ENCODE results near the gene UMOD.
"Not testable (repeated sequence)": the region's sequence is repeated elsewhere in the genome, so short reads cannot be mapped to it uniquely, and the experiment has no call there.

Gene UMOD

GRCh38 chr16:20363191-20363590, 10.7 kb upstream of the UMOD start:
- DNase-seq, result no peak

GRCh38 chr16:20359997-20360396, 7.5 kb upstream of the UMOD start:
- DNase-seq, result peak in 1 of 2 experiments; percentile 11

- no peak for DNase-seq
These were observed 2.7 kb upstream of the UMOD start for GRCh38 chr16:20355114-20355782.

DNA sequence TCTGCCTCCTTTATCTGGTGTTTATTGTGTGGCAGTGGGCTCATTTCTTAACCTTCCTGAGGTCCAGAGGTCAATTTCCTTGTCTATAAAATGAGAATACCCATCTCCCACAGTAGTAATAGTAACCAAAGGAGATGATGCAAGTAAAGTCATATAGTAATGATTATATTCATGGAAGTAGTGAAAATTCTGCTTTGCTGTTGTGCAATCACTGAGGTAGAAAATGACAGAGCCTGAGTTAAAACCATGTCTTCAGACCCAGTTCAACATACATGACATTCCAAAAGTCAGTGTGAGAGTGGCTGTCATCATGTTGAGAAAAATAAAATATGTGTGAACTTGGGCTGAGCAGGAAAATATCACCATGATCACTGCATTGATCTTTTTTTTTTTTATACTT, 864 bp upstream of the UMOD start:
- no peak for DNase-seq

DNA sequence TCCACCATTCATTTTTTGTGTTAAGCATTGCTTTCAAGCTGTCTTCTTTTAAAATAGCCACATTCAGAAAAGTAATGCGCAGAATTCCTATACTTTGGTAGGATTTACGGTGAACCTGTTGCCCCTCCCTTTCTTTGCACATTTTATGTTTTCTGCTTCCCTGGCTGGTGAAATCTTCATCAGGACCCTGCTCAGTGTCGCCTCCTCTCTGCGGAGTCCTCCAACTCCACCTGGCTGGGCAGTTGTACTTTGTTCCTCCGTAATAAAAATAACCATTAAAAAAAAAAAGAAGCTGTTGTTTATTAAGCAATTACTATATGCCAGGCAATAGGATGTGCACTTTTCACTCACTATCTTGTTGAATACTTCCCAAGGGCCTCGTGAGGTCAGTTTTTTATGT, 2.9 kb downstream of the UMOD start:
- no peak for DNase-seq

DNA sequence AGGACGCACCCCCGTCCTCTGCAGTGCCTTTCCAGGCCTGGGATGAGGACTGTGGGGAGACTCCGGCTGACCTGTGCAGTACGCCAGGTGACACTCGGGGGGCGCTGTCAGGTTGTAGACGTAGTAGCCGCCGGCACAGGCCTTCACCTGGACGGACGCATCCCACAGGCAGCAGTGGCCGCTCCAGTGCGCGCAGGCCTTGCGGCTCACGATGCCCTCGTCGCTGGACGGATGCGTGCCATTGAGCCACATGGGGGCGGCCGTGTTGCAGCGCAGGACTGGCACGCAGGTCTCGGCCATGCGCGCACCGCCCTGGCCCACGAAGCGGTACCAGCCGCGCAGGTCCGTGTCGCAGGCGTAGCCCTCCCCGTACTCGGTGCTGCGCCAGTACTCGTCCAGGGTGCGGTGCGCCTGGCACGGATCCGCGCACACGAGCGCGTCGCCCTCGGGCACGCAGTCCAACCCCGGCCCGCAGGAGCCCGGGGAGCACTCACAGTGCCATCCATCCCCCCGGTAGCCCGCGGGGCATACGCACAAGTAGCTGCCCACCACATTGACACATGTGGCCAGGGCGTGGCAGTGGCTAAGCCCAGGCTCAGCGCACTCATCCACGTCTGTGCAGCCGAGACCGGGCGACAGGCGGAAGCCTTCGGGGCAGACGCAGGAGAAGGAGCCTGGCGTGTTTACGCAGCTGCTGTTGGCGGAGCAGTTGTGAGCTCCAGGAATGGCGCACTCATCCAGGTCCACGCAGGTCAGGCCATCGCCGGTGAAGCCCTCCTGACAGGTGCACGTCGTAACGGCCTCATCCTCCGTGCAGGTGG, 3.9 kb downstream of the UMOD start:
- peak in 1 of 2 experiments; percentile 16 for DNase-seq

GRCh38 chr16:20347666-20348364, 4.7 kb downstream of the UMOD start:
- DNase-seq, result peak in 1 of 2 experiments; percentile 1

- no peak for DNase-seq
These were observed 7.9 kb downstream of the UMOD start for GRCh38 chr16:20344611-20345010.

DNA sequence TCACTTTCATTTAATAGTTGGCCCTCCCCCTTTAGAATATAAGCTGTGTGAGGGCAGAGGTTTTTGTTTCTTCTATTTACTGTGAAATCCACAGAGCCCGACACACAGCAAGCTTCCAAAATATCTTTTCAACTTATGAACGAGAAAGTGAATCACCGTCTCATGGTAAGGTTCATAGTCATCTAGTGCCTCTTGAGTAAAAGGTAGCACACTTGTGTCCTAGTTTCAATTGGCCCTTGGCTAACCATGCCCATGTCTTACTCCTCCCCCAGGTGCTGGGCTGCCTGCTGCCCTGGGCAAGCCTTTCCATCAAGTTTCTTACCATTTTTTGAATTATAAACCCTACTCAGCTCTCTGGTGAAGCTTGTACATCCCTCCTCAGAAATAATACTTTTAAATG, 12.8 kb downstream of the UMOD start:
- no peak for DNase-seq

DNA sequence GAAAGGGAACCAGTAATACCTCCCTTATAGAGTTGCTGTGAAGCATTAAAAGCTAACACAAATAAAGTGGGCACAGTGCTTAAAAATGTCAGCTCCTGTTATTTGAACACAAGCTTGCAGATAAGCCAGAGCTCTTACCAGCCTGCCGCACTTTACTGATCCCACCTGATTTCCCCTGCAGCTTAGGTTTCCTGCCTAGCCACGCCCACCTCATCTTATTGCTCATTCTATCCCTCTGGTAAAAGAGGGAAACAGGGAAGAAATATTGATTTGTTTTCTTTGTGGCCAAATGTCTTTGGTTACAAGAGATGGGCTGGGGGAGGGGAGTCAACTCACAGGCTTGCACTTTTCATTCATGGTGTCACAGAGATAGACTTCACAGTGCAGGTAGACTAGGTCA, 15.6 kb downstream of the UMOD start:
- DNase-seq, result no peak

DNA sequence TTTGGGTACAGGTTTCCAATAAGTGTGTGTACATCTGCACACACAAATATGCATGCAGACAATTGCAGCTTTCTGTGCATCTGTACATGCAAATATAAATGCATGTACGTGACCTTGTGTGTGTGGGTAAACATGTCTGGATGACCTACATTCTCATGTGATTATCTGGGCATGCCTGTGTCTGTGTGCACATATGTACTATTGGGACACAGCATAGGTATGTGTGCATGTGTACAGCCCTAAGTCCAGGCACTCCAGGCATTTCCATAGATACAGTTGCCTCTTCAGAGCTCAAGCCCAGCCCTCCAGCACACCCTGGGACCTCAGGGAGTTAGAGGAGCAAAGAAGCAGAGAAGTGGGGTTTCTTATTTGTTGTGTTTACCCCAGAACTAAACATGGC, 18.1 kb downstream of the UMOD start:
- DNase-seq, result no peak

GRCh38 chr16:20333120-20333519, 19.4 kb downstream of the UMOD start:
- DNase-seq, result no peak

DNA sequence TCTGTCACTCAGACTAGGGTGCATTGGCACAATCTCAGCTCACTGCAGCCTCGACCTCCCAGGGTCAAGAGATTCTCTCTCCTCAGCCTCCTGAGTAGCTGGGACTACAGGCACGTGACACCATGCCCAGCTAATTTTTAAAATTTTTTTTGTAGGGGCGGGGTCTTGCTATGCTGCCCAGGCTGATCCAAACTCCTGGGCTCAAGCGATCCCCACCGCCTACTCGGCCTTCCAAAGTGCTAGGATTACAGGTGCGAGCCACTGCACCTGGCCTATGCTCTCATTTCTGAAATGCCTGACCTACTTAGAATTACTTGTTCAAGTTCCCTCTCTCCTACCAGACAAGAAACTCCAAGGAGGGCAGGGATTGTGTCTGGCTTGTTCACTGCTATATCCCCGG, 20.1 kb downstream of the UMOD start:
- DNase-seq, result no peak

DNA sequence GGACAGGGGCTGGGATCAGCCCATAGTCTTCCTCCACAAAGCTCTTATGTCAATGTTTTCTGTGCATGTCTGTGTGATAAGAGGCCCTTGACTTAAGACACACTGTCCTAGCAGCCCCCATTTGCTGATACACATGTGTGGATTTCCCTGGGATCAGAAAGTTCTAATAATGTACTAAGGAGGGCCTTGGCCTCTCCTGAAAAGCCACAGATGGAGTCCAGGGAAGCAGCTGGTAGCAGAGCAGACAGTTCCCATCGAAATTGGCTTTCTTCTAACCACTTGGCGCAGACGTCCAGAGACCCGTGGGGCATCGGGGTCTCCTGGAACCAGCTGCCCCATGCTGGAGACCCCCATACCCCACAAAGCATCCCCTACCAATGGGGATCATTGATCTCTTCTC, 20.9 kb downstream of the UMOD start:
- no peak for DNase-seq

- no peak for DNase-seq
These were observed 22.9 kb downstream of the UMOD start for GRCh38 chr16:20329392-20330138.

DNA sequence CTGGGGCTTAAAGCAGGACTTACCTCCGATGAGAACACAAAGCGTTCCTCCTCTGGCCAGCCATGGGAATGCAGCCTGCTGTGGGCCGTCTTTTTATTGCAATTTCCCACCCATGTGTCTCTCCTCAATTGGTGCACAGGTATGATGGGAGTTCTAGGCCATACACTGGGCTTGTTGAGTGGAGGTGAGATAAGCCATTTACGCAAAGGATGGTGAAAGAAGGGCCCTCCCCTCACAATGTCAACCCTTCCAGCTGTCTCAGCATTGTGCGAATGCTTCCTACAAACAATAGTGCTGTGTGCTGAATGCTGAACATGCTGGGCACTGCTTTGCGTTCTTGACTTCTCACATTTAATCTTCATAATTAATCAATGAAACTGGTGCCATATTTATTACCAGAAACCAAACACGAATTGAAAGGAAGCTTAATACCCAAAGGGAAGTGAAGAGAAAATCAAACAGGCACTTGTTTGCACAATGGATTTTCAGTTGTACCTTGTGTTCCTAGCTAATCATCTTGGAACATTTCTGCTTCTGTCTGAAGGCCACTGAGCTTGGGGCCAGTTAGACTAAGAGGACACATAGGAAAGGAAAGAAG, 25.0 kb downstream of the UMOD start, which contains the start of gene GP2:
Gene GP2 (minus strand): TSS at position 70 of the 598 bp plus-strand sequence. CDS start 1,082 bp downstream, outside the sequence.
- DNase-seq, result no peak

DNA sequence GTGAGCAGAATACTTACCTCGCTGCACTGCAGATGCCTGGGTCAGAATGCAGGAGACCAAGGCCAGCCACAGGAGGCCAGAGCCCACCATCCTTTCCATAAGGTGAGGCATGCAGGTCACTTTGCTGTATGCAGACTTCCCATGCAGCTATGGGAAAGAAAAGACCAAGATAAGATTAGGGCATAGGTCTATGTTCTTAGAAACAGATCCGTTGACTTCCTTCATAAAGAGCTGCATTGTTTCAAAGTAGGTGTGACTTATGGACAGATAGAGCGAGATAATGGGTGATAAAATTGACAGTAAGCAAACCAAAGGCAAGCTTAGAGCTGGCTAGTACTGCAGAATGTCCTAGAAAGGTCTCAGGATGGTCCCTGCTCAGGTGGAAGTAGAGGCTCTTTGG, 26.2 kb downstream of the UMOD start:
- DNase-seq, result no peak

DNA sequence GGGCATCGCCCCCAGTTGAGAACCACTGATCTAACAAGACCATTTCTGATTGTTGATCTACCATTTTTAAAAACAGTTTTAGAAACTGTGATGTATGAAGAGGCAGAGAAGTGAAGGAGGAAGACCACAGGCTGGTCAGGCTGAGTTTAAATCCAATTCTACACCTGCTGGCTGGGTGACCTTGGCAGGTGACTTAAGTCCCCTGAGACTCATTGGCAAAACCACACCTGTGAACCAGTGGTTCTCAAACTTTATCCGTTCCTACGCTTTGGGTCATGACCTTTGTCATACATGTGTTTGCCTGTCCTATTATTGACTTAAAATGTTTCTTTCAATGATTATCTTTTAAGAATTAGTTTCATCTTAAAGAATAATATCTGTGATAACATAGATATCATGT, 27.5 kb downstream of the UMOD start:
- no peak for DNase-seq

DNA sequence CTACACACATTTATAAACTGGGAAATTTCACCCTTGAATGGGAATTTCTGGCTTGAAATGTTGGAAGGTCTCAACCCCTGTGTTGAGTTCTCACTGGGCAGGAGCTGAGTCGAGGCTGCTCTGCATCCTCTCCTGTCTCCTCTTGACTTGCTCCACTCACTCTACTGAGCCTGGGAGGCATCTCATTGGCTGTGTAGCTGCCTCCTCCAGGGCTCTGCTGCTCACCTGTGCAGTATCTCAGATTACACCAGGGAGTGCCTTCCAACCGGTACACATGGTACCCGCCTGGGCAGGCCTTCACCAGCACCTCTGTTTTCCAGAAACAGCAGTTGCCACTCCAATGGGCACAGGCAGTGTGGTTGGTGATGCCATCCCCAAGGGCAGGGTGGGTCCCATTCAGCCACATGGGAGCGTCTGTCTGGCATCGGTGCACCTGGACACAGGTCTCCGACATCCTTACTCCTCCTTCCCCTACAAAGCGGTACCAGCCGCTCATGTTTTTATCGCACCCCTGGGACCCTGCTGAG, 28.9 kb downstream of the UMOD start:
- DNase-seq, result no peak

DNA sequence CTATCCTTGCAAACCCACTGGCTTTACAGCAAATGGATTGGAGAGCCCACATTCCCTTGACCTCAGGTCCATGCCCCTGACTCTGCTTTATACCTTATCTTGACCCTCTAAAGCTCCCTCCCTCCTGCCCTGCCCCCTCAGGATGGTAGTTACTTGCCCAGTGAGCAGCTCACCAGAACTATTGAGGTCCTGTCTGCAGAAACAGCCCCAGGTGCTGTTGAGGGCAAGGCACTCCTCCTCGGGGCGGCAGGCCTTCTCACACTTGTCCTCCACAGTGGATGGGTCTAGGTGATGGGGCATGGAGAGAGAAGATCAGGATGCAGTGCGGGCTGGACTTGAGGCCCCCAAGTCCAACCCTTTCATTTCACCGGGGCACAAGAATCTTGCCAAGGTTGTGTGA, 29.8 kb downstream of the UMOD start:
- no peak for DNase-seq

GRCh38 chr16:20321671-20322070, 30.8 kb downstream of the UMOD start:
- no peak for DNase-seq

GRCh38 chr16:20321051-20321450, 31.5 kb downstream of the UMOD start:
- DNase-seq, result not testable (repeated sequence)

All from NCI-H526 (cell line).